Measurements from ENCODE around the gene PDE11A.

DNA sequence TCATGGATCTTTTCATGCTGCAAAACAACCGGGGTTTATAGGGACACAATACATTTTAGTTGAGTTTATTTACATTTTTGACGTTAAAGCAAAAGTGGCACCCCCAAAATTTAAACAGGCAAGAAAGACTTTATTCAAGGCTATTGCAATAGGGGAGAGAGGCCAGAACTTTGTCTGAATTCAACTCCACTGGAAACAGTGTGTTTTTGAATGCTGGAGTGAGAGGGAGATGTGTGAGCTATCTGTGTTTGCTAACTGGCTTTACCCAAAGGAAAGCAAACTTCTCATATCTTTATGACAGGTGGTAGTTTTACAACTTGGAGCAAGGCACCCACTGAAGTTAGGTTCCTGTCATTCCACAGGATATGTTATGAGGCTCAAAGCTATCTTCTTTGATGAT, 472.6 kb downstream of the PDE11A start:
- TF ChIP-seq L3MBTL2 (conservative IDR thresholded peaks at IDR 0.05) (no peak), BHLHE40 (IDR thresholded peaks at IDR 0.05; ENCODE audit: borderline replicate concordance) (no peak), SP1 (IDR thresholded peaks at IDR 0.05) (no peak), SUZ12 (IDR thresholded peaks at IDR 0.05) (no peak), HDGF (IDR thresholded peaks at IDR 0.05; ENCODE audit: borderline replicate concordance) (no peak), FOXA1 (IDR thresholded peaks at IDR 0.05) (no peak), FOXK2 (IDR thresholded peaks at IDR 0.05) (no peak), LEF1 (IDR thresholded peaks at IDR 0.05; ENCODE audit: borderline replicate concordance) (no peak), ZNF384 (IDR thresholded peaks at IDR 0.05) (no peak), FOXM1 (IDR thresholded peaks at IDR 0.05; ENCODE audit: borderline replicate concordance) (no peak)
